Suprapubic skin (tissue), 4 donors: ENCODE data around the gene ENGASE.

Experiments used
- CTCF ChIP-seq, 2 donors: fragments of 200-600 bp in 1 of 2; fragments of 450-650 bp in 1 of 2; sonication (generic) in 1 of 2; IDR thresholded peaks; one replicate each; pipeline ENCODE4 v1.5.1; 2016 to 2019; ENCODE audit warnings: antibody characterized with exemption in 2 of 2, mild to moderate bottlenecking in 1 of 2, moderate library complexity in 1 of 2
- EP300 ChIP-seq: sonication (generic); formaldehyde crosslinking; IDR thresholded peaks from one replicate; pipeline ENCODE4 v1.6.1; 2017; ENCODE audit warnings: antibody characterized with exemption
- POLR2A ChIP-seq, 2 donors: fragments of 450-650 bp; IDR thresholded peaks; one replicate each; pipeline ENCODE4 v1.6.1; 2017; ENCODE audit warnings: antibody characterized with exemption in 2 of 2, mild to moderate bottlenecking in 2 of 2, moderate library complexity in 2 of 2
- POLR2AphosphoS5 ChIP-seq, 3 donors: sonication (generic); formaldehyde crosslinking; IDR thresholded peaks; one replicate each; pipeline ENCODE4 v1.6.1; 2017; ENCODE audit warnings: antibody characterized with exemption in 3 of 3

GRCh38 chr17:79079421-79080200, 5.0 kb downstream of the ENGASE start:
- no peak for TF ChIP-seq CTCF (IDR thresholded peaks at IDR 0.05)
- no peak for TF ChIP-seq POLR2AphosphoS5 (IDR thresholded peaks at IDR 0.05)
- TF ChIP-seq POLR2A (IDR thresholded peaks at IDR 0.05): no peak
- TF ChIP-seq EP300: no peak
